Fibroblast of the aortic adventitia (primary cell): ENCODE results near the gene SLC22A31. TPM values are rescaled to one million over a fixed set of nuclear protein-coding genes. Genes with fewer than 3 reads are reported as not detected.
"Not testable (repeated sequence)": the region's sequence is repeated elsewhere in the genome, so short reads cannot be mapped to it uniquely, and the experiment has no call there.

ENCODE experiments used
- DNase-seq: peaks from one replicate; pipeline ENCODE4 v3.0.0-alpha.2; 2010; ENCODE audit warnings: low read depth
- H3K4me3 ChIP-seq: 2 replicates; pipeline ENCODE4 v1.5.1; 2011; ENCODE audit warnings: low read depth, mild to moderate bottlenecking, control low read depth, low read length, moderate library complexity
- CTCF ChIP-seq: IDR thresholded peaks from 2 replicates; pipeline ENCODE4 v1.5.1; 2011; ENCODE audit warnings: mild to moderate bottlenecking, low read length, control low read depth, inconsistent platforms; ENCODE audit not compliant: insufficient read depth
- total RNA-seq: library from RNA; depleted of rRNA; stranded (reverse); fragments of >200 nt; gene quantifications from 2 replicates; pipeline ENCODE4 v1.2.3, GENCODE V29; 2012; ENCODE audit warnings: low replicate concordance

Gene SLC22A31
- not detected in 2 replicates for total RNA-seq

DNA sequence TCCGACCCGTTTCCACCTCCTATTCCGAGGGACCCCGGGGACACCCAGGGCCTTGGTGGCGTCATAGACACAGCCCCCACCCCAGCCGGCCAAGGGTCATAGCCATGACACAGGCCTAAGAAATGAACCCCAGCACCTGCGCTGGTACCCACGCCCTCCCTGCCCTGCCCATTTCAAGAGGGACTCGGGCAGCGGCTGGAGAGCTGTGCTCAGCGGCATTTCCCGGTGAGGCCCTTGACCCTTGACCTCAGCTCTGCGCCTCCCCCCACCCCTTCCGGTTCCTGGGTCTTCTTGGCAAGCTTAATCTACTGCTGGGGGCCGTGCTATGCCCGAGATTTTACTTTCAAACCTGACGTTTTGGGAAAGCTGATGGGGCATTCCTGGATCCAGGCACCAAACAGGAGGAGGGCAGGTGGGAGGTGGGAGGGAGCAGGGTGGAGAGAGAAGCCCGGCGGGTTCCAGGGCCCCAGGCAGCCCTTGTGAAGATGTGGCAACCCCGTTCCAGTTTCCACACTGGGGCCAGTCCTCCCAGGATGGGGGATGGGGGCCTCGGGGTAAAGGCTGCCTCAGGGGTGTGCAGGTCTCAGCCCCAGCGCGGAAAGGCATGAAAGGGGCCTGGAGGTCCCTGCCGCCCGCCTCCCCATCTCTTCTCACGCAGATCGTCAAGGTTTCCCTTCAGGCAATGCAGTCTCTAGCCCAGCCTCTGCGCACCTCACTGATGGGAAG lies at the start of gene SLC22A31:
Gene SLC22A31, minus strand, starts transcription at position 414 of the 726 bp plus-strand sequence. Its CDS starts 36 bp downstream, at position 378.
- DNase-seq = no peak
- peak within 1 kb of the TSS; percentile 54 for H3K4me3 ChIP-seq
- no peak for TF ChIP-seq CTCF

GRCh38 chr16:89248196-89248982 lies 48.1 kb upstream of the SLC22A31 start:
- peak overlapping the region; percentile 54 for H3K4me3 ChIP-seq
- no peak for DNase-seq
- TF ChIP-seq CTCF = no peak

- H3K4me3 ChIP-seq = peak overlapping the region; percentile 54
- not testable (repeated sequence) for DNase-seq
Measured at GRCh38 chr16:89247734-89248075, 47.4 kb upstream of the SLC22A31 start.

DNA sequence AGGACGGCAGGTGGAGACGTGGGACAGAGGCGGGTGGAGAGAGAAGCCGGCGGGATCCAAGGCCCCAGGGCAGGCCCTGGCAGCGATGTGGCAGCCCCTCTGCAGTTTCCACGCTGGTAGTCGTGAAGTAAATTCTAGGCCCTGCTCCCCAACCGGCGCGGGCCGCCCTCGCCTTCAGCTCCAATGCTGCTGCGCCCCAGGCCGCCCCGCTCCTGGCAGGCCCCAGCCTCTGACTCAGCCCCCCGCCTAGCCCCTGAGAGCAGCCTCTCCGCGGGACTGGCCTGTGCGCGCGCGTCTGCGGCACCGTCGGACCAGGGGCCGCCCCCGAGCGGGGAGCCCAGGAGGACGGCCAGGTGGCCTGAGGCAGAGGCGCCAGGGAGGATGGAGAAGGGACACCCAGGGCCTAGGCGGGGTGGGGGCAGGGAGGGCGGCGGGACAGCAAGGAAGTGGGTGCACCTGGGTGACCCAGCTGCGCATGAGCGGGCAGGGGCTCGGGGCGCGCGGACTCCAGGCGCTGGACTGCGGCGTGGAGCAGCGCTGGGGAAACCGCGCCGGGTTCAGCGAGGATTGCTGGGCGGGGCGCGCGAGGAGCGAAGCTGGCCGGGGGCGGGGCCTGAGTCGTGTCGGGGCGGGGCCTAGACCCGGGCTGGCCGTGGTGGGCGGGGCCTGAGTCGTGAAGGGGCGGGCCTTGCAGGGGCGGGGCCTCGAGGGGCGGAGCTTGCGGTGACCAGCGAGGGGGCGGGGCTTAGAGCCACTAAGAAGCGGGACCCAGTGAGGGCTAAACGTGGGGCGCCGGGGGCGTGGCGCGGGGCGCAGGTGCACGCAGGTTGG lies 46.8 kb upstream of the SLC22A31 start:
- no peak for TF ChIP-seq CTCF

DNA sequence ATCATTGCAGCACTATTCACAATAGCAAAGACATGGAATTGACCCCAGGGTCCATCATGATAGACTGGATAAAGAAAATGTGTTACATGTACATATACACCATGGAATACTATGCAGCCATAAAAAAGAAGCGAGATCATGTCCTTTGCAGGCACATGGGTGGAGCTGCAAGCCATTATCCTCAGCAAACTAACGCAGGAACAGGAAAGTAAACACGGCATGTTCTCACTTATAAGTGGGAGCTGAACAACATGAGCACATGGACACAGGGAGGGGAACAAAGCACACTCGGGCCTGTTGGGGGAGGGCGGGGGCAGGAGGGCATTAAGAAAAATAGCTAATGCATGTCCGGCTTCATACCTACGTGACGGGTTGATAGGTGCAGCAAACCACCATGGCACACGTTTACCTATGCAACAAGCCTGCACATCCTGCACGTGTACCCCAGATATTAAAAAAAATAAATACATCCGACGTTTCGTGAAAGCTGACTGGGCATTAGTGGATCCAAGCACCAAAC lies 46.1 kb upstream of the SLC22A31 start:
- H3K4me3 ChIP-seq = peak overlapping the region; percentile 62
- no peak for DNase-seq
- TF ChIP-seq CTCF = no peak

More for the DNA sequence above, 46.8 kb upstream of the SLC22A31 start:
- peak overlapping the region; percentile 62 for H3K4me3 ChIP-seq
- peak; percentile 83 for DNase-seq

DNA sequence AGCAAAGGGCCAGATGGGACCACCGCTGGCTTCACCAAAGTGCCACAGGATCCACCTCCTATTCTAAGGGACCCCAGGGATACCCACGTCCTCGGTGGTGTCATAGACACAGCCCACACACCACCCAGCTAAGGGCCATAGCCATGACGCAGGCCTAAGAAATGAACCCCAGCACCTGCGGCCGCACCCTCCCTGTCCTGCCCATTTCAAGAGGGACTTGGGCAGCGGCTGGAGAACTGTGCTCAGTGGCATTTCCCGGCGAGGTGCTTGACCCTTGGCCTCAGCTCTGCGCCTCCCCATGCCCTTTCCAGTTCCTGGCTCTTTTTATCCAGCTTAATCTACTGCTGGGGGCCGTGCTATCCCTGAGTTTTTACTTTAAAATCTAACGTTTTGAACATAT lies 44.4 kb upstream of the SLC22A31 start:
- no peak for DNase-seq
- TF ChIP-seq CTCF = no peak

DNA sequence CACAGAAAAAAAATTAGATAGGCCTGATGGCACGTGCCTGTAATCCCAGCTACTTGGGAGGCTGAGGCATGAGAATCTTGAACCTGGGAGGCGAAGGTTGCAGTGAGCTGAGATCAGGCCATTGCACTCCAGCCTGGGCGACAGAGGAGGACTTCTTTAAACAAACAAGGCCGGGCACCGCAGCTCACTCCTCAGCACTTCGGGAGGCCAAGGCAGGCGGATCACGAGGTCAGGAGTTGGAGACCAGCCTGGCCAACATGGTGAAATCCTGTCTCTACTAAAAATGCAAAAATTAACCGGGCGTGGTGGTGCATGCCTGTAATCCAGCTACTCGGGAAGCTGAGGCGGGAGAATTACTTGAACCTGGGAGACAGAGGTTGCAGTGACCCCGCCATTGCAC lies 43.9 kb upstream of the SLC22A31 start:
- not testable (repeated sequence) for H3K4me3 ChIP-seq, DNase-seq

More for the DNA sequence above, 44.4 kb upstream of the SLC22A31 start:
- H3K4me3 ChIP-seq = no peak overlapping the region
